Tibial artery (tissue), 4 donors: ENCODE measurements around the gene TRIM54.
A peak's percentile ranks its signal among the peaks of the same experiment; 100 is the strongest.

Source experiments
- DNase-seq, 2 donors: peaks; one replicate each; pipeline ENCODE4 v3.0.0-alpha.2; 2019
- H3K27ac ChIP-seq, 2 donors: fragments of 200-600 bp; sonication (generic) in 1 of 2; 1 replicate in 1 of 2; 2 replicates in 1 of 2; pipeline ENCODE4 v1.5.1; 2018 to 2019; ENCODE audit warnings: mild to moderate bottlenecking in 1 of 2
- H3K27me3 ChIP-seq, 2 donors: fragments of 200-600 bp; sonication (generic) in 1 of 2; one replicate each; pipeline versions ENCODE4 v1.5.1 to v1.6.0; 2016 to 2019
- H3K36me3 ChIP-seq, 3 donors: fragments of 200-600 bp; sonication (generic) in 2 of 3; one replicate each; pipeline ENCODE4 v1.5.1; 2016 to 2019; ENCODE audit warnings: mild to moderate bottlenecking in 2 of 3
- H3K4me1 ChIP-seq, 4 donors: fragments of 200-600 bp; sonication (generic) in 2 of 4; 1 replicate in 3 of 4; 2 replicates in 1 of 4; pipeline ENCODE4 v1.5.1; 2016 to 2019
- H3K4me3 ChIP-seq, 2 donors: fragments of 200-600 bp; sonication (generic) in 1 of 2; 1 replicate in 1 of 2; 2 replicates in 1 of 2; pipeline ENCODE4 v1.5.1; 2018 to 2019; ENCODE audit warnings: mild to moderate bottlenecking in 2 of 2
- H3K9me3 ChIP-seq, 3 donors: fragments of 200-600 bp; sonication (generic) in 1 of 3; one replicate each; pipeline ENCODE4 v1.5.1; 2016 to 2019
- intact Hi-C: fragments of 100-400 bp; cut with DNase I; formaldehyde crosslinking; loops from one replicate; pipeline ENCODE4 v1.15.0; 2023; ENCODE audit warnings: low total_unique reads
- TF ChIP-seq, protein P1 (sequence below), 2 experiments: fragments of 200-600 bp in 1 of 2; fragments of 450-650 bp in 1 of 2; IDR thresholded peaks; one replicate each; pipeline ENCODE4 v1.5.1; 2017 to 2019; ENCODE audit warnings: antibody characterized with exemption in 2 of 2, mild to moderate bottlenecking in 1 of 2, moderate library complexity in 1 of 2

The TRIM54 gene

GRCh38 chr2:27323596-27324285 lies 41.5 kb downstream of the TRIM54 start:
- Histone ChIP-seq H3K36me3 (peaks cover 24 to 28% (median 27%) of the 10 kb centered on the region in 3 donors), H3K9me3 (no peaks in the 10 kb centered on the region), H3K27ac (peak overlapping the region; percentile 81 to 90), H3K27me3 (no peaks in the 10 kb centered on the region), H3K4me1 (peaks cover 0 to 25% (median 16%) of the 10 kb centered on the region in 4 donors), H3K4me3 (peak overlapping the region; percentile 60 to 68)
- DNase-seq = no peak
- TF ChIP-seq, protein P1, sequence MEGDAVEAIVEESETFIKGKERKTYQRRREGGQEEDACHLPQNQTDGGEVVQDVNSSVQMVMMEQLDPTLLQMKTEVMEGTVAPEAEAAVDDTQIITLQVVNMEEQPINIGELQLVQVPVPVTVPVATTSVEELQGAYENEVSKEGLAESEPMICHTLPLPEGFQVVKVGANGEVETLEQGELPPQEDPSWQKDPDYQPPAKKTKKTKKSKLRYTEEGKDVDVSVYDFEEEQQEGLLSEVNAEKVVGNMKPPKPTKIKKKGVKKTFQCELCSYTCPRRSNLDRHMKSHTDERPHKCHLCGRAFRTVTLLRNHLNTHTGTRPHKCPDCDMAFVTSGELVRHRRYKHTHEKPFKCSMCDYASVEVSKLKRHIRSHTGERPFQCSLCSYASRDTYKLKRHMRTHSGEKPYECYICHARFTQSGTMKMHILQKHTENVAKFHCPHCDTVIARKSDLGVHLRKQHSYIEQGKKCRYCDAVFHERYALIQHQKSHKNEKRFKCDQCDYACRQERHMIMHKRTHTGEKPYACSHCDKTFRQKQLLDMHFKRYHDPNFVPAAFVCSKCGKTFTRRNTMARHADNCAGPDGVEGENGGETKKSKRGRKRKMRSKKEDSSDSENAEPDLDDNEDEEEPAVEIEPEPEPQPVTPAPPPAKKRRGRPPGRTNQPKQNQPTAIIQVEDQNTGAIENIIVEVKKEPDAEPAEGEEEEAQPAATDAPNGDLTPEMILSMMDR (IDR thresholded peaks at IDR 0.05) = no peak
- intact Hi-C loops = no loop called here

DNA sequence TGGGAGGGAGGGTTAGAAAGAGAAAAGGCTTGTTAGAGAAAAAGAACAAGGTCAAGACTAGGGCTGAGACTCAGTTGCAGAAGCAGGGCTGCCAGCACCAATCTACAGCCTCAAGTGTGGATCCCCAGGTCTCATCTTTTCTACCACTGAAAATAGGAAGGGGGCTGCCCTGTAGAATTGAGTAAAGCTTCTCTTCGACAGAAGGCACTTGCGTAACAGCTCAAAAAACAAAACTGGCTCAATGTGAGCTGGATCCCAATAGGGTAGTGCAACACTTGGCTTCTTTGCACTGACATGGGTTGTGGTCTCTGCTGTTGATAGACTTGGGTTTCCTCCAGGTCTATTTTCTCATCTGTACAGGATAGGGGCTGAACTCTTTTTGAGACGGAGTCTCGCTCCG lies 42.5 kb downstream of the TRIM54 start:
- DNase-seq = no peak
- Histone ChIP-seq H3K36me3 (peaks cover 32 to 37% (median 37%) of the 10 kb centered on the region in 3 donors), H3K27ac (no peak overlapping the region), H3K4me1 (peaks cover 0 to 25% (median 16%) of the 10 kb centered on the region in 4 donors), H3K9me3 (no peaks in the 10 kb centered on the region), H3K27me3 (no peaks in the 10 kb centered on the region), H3K4me3 (no peak overlapping the region)
- intact Hi-C loops = no loop called here
- TF ChIP-seq, protein P1 (IDR thresholded peaks at IDR 0.05) = no peak

DNA sequence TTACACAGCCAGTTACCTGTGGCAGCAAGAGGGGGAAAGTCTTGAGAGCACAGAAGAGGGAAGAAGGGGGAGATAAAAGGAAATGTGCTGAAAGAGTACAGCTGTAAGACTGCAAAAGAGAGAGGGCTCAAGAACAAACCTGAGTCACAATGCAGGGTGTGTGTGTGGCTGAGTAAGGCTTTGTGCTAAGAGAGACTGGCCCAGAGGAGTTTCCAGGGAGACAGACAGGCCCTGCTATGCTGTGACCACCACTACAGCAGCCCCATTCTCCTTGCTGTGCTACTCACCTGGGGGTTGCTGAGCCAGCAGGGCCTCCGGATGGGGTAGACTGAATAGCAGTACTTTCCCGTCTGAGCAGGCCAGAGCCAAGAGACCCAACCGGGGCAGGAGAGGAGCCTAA lies 53.1 kb downstream of the TRIM54 start:
- H3K4me3 ChIP-seq = no peak overlapping the region
- no peaks in the 10 kb centered on the region for H3K4me1 ChIP-seq
- no peaks in the 10 kb centered on the region for H3K27me3 ChIP-seq
- TF ChIP-seq, protein P1 (IDR thresholded peaks at IDR 0.05) = no peak
- intact Hi-C loops = no loop called here
- DNase-seq = no peak
- no peaks in the 10 kb centered on the region for H3K9me3 ChIP-seq
- no peak overlapping the region for H3K27ac ChIP-seq
- peaks cover 84 to 99% (median 90%) of the 10 kb centered on the region in 3 donors for H3K36me3 ChIP-seq

GRCh38 chr2:27336173-27336572 lies 53.9 kb downstream of the TRIM54 start:
- no peaks in the 10 kb centered on the region for H3K4me1 ChIP-seq
- H3K9me3 ChIP-seq = no peaks in the 10 kb centered on the region
- no peak overlapping the region for H3K4me3 ChIP-seq
- peaks cover 84 to 99% (median 92%) of the 10 kb centered on the region in 3 donors for H3K36me3 ChIP-seq
- no peaks in the 10 kb centered on the region for H3K27me3 ChIP-seq
- TF ChIP-seq, protein P1 (IDR thresholded peaks at IDR 0.05) = no peak
- H3K27ac ChIP-seq = no peak overlapping the region
- DNase-seq = no peak
- intact Hi-C loops = no loop called here

GRCh38 chr2:27347641-27348040 lies 65.4 kb downstream of the TRIM54 start:
- TF ChIP-seq, protein P1 (IDR thresholded peaks at IDR 0.05) = no peak
- no peak for DNase-seq
- intact Hi-C loops = no loop called here
- Histone ChIP-seq H3K27ac (no peak overlapping the region), H3K4me1 (peaks cover 0 to 4% (median 0%) of the 10 kb centered on the region in 4 donors), H3K4me3 (no peak overlapping the region), H3K9me3 (no peaks in the 10 kb centered on the region), H3K27me3 (no peaks in the 10 kb centered on the region), H3K36me3 (peaks cover 0 to 19% (median 15%) of the 10 kb centered on the region in 3 donors)
